Central memory CD4-positive, alpha-beta T cell (primary cell): ENCODE measurements around the gene NKTR.

ENCODE experiments used
- DNase-seq: peaks from one replicate; pipeline ENCODE4 v3.0.0; 2022

Gene NKTR

GRCh38 chr3:42651248-42652091 lies 51.0 kb downstream of the NKTR start:
- no peak for DNase-seq

DNA sequence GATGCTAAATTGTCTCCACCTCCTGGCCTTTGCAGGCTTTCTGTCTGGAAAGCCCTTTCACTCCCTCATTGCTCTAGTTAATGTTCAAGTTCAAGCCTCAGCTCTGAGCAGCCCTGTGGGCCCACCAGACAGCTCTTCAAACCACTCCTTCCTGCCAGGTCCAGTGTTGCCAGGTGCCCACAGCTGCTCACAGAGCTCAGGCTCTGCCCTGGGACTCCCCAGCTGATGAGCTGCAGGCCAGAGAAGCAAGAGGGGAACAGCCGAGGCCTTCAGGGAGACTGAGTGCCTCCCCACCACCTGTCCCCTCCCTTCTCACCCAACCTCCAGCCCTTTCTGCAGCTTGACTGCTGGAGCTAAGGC lies 51.7 kb downstream of the NKTR start:
- no peak for DNase-seq

DNA sequence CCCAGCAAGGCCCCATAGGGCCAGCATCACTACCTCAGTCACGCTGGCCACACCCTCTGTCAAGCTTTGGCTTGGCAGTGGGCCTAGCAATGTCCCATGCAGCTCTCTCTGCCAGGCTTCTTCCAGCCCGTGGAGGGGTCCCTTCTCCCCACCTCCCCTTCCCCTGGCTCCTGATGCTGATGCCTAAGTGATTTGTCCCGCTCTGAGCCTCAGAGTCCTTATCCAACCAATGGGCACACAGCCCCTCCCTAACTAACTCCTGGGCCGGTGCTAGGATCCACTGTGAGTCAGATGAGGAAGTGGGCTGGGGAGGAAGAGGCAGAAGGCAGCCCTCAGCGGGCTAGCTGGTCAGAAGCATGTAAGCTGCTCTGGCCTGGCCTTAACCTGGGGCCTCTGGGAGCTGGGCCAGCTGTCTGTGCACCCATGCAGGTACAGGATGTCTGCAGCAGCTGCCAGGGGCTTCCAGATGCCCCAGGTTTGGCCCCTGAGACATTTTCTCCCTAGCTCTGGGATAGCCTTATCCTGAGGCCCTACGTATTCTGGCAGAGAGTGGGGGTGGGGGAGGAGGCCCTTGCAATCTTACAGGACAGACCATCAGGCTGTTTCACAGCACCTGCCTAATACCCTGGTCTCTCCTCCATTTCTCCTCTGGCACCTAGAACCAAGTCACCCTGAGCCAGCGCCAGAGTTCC lies 52.3 kb downstream of the NKTR start:
- no peak for DNase-seq

GRCh38 chr3:42653303-42653559 lies 52.7 kb downstream of the NKTR start:
- no peak for DNase-seq

DNA sequence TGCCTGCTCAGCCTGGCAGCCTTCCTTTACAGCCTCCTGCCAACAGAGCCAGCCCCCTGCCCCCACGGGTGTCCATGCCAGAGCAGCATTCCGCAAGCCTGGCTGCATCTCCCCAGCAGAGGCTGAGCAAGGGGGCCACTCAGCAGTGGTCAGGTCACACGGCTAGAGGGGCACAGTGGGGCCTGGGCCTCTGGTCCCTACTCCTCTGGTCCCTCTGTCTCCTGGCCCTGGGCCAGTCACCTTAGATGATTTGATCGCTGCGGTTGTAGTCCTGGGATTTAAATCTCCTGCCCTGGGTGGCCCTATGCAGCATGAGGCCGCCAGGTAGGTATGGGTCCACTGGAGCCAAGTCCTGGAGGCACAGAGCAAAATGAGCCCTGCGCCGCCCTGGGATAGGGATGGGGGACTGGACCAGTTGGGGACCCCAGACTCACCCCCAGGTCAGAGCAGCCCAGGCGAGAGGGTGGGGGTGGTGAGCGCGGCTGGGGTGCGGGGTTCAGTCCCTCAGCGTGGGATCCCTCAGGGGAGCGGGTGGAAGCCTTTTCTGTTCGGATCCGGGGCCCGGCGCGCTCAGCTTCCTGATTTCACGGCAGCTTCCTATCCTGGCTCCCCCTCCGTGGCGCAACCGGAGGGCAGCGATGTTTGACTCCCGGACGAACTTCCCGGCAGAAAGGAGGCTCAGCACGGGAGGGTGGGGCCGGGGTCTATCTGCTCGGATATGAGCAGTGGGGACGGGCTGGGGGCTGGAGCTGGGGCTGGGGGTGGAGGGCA lies 53.3 kb downstream of the NKTR start, which contains the start of gene ZBTB47:
TSS of gene ZBTB47 (plus strand) at position 138 of the 771 bp plus-strand sequence. CDS start 4,659 bp downstream, outside the sequence.
- no peak for DNase-seq

- DNase-seq: no peak
Measured at GRCh38 chr3:42654331-42655201, 54.1 kb downstream of the NKTR start.

DNA sequence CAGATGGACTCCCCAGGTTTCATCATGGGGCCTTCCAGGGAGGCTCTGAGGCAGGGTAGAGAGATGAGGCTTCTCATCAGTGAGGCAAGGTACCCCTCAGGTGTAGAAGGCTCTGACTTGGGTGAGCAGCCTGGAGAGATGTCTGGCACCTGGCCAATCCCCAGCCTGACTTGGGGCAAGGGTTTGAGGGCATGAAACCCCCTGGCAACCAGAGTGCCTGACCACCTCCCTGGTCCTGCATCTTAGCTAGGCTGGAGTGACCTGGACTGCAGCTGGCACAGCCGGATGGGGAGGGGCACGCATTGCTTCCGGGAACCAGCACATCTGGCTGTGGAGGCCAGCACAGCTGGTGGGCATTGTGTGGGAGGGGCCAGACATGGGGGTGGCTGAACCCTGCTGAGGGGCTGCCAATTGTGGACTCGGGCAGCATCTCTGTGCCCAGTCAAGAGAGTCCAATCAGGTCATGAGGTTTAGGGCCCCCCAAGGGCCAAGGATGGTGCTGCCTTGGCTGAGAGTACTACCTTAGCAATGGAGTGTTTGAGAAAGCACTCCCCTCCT lies 54.9 kb downstream of the NKTR start:
- no peak for DNase-seq

- DNase-seq: no peak
Measured at GRCh38 chr3:42655980-42656679, 55.6 kb downstream of the NKTR start.

DNA sequence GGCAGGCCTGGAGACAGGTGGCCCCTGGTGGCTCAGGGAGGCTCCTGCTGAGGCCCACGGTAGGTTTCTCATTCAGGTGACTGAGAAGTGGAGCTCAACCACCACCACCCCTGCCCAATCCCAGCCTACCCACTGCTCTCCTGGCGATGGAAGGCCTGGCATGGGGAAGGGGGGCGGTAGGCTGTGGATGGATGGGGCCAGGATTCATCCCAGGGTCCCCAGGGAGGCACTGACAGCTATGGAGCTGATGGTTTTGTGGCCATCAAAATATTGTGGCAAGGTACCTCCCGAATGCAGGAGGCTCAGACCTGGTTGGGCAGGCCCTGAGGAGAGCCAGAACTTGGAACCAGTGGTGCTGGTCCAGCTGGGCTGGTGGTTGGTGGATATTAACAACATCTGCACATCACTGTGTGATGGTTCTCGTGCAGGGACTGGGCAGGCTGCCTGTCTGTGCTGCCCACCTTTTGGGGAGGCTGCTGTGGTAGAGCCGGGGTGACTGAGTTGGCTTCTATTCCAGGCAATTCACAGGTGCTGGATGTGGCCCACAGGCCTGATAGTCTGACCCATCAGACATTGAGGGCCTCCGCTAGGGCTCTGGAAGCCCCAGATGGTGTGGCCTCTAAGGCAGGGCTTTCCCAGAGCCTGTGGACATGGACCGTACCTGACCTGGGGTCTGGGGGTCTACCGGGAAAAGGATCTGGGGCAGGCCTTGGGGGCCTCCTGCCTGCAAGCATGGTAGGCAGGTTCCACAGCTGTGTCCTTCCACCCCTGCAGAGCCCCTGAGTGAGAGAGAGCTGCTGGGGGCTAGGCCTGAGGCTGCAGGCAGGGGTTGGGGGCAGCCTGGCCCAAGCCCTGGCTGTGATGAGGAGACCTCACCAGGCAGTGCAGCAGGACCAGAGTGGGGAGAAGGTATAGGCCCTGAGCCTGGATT lies 56.5 kb downstream of the NKTR start:
- no peak for DNase-seq

DNA sequence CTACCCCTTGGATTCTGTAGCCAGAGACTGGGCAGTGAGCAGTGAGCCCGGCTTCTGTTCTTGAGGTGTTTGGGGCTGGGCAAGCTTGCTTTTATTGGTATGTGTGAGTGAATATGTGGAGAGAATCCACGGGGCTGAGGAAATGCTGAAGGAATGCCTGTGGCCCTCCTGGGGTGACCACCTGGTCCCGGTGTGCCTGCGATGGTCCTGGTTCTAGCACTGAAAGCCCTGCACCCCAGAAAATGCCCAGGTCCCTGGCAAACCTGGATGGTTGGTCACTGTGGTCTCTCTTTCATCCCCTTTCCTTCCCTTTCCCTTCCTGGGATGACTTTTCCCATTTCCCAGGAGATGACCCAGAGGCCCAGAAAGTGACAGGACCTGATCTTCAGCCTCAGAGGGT lies 57.2 kb downstream of the NKTR start:
- DNase-seq: no peak

DNA sequence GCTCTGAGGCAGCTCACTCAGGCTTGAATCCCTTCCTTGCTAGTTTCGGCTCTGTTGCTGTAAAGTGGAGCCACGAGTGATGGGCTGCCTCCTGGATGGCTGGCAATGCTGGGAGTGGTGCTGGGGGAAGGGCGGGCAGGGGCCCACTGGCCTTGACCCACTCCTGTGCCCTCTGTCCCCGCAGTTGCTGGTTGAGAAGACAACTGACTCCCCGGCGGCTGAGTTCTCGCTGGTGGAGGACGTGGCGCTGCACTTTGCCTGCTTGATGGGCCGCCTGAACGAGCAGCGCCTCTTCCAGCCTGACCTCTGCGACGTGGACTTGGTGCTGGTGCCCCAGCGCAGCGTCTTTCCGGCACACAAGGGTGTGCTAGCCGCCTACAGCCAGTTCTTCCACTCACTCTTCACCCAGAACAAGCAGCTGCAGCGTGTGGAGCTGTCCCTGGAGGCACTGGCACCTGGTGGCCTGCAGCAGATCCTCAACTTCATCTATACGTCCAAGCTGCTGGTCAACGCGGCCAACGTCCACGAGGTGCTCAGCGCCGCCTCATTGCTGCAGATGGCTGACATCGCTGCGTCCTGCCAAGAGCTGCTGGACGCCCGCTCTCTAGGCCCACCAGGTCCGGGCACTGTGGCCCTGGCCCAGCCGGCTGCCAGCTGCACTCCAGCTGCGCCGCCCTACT lies 57.7 kb downstream of the NKTR start:
- no peak for DNase-seq

- no peak for DNase-seq
Measured at GRCh38 chr3:42658771-42659390, 58.4 kb downstream of the NKTR start.

DNA sequence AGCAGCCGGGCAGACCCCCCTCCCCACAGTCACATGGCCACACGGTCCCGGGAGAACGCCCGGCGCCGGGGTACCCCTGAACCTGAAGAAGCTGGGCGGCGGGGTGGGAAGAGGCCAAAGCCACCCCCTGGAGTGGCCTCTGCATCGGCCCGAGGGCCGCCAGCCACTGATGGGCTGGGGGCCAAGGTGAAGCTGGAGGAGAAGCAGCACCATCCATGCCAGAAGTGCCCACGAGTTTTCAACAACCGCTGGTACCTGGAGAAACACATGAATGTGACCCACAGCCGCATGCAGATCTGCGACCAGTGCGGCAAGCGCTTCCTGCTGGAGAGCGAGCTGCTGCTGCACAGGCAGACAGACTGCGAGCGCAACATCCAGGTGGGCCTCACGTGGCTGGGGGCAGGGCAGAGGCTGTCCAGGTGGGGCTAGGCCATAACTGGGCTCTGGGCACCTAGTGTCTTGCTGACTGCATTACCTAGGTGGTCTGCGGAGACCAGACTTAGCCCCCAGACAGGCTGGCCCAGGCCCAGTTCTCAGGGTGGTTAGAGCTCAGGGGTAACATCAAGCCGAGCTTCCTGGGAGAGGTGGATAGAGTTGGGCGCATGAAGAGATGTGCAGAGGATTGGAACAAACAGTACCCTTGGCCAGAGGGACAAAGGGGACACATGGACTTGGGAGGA lies 59.1 kb downstream of the NKTR start:
- DNase-seq: no peak

- DNase-seq: no peak
Measured at GRCh38 chr3:42660131-42660715, 59.7 kb downstream of the NKTR start.

GRCh38 chr3:42660898-42661297 lies 60.4 kb downstream of the NKTR start:
- DNase-seq: no peak

DNA sequence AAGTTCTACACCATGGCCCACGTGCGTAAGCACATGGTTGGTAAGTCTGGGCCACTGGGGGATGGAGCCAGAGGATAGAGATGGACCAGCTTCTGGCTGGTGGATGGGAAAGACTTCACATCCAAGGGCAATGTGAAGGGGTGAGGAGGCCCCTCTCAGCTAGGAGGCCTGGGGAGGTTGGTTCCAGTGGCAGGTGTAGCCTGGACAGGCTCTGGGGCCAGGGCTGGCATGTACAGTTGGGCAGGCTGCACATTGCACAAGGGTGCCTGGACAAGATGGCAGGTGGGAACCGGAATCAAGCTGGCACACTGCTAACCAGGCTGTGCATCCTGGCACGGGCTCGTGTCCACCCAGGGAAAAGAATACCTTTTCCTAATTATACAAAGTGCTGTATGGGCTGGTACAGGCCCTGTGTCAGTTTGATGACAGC lies 61.1 kb downstream of the NKTR start:
- no peak for DNase-seq

DNA sequence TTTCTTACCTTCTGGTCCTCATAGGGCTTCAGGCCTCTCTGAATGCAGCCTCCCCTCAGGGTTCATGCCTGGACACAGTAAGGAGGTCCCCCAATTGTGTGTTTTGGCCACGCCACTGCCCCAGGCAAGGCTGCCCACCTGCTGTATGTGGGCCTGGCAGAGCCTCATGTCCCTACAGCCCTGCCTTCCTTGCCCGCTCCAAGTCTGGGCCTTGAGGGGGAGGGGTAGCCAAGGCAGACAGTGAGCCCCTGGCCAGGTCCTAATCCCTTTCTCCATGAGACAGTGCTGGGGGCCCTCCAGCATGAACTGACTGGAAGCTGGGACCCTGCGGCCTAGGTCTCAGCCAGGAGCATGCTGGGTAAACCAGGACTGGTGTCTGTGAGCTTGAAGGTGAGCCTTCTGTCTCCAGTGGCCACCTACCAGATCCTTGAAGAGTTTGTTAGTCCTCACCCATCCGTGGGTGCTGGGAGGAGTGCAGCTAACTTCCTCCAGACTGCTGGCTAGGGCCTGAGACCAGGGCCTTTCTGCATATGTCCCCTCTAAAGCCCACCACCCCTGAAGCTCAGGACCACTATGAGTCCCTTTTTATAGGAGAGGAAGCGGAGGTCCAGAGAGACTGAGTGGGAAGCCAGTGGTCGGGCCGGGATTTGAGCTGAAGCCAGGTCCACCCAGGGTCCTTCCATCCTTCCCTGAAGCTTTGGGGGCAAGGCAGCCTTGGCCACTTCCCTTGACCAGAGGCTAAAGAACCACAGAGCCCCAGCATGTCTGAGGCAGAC lies 61.7 kb downstream of the NKTR start:
- no peak for DNase-seq
